Stomach (tissue), 19 donors: ENCODE results near the gene KIF20B. TPM values are rescaled to one million over a fixed set of nuclear protein-coding genes. Genes with fewer than 3 reads are reported as not detected.
A peak's percentile ranks its signal among the peaks of the same experiment; 100 is the strongest.

Experiments used
- DNase-seq, 2 donors: peaks; one replicate each; pipeline versions ENCODE4 v3.0.0 to v3.0.0-alpha.2; 2013 to 2019
- H3K27ac ChIP-seq, 5 donors: fragments of 200-600 bp in 4 of 5; sonication (generic) in 4 of 5; one replicate each; pipeline ENCODE4 v1.5.1; 2013 to 2019; ENCODE audit warnings: mild to moderate bottlenecking in 1 of 5, moderate library complexity in 1 of 5
- H3K27me3 ChIP-seq, 3 donors: fragments of 200-600 bp; sonication (generic); one replicate each; pipeline ENCODE4 v1.5.1; 2017 to 2019; ENCODE audit warnings: mixed run types in 1 of 3
- H3K36me3 ChIP-seq, 4 donors: fragments of 200-600 bp; sonication (generic); 1 replicate in 3 of 4; 2 replicates in 1 of 4; pipeline ENCODE4 v1.5.1; 2016 to 2019
- H3K4me1 ChIP-seq, 4 donors: fragments of 200-600 bp; sonication (generic); one replicate each; pipeline ENCODE4 v1.5.1; 2016 to 2019
- H3K4me3 ChIP-seq, 4 donors: fragments of 200-600 bp; sonication (generic) in 3 of 4; one replicate each; pipeline ENCODE4 v1.5.1; 2016 to 2019; ENCODE audit warnings: mild to moderate bottlenecking in 1 of 4
- H3K9me3 ChIP-seq, 4 donors: fragments of 200-600 bp; sonication (generic); one replicate each; pipeline ENCODE4 v1.5.1; 2016 to 2019
- EP300 ChIP-seq: sonication (generic); formaldehyde crosslinking; IDR thresholded peaks from one replicate; pipeline ENCODE4 v1.6.1; 2017; ENCODE audit warnings: antibody characterized with exemption
- POLR2A ChIP-seq, 4 donors: fragments of 450-650 bp; IDR thresholded peaks; one replicate each; pipeline ENCODE4 v1.6.1; 2016; ENCODE audit warnings: antibody characterized with exemption in 4 of 4, control low read depth in 2 of 4, mild to moderate bottlenecking in 1 of 4, moderate library complexity in 1 of 4
- POLR2AphosphoS5 ChIP-seq, 3 donors: sonication (generic); formaldehyde crosslinking; IDR thresholded peaks; one replicate each; pipeline ENCODE4 v1.6.1; 2016; ENCODE audit warnings: antibody characterized with exemption in 3 of 3
- WGBS, 5 donors: extraction: QIAGEN DNeasy Blood & Tissue Kit in 3 of 5; methylation state at CpG; one replicate each; pipeline versions ENCODE4 v1.1.5 to v1.1.7; 2013 to 2018; 5-methylcytosine and 5-hydroxymethylcytosine counted together
- intact Hi-C: fragments of 100-400 bp; cut with DNase I; formaldehyde crosslinking; loops from one replicate; pipeline ENCODE4 v1.15.1; 2023; ENCODE audit warnings: low total_unique reads
- long read RNA-seq, 10 donors: transcript quantifications; one replicate each; lab custom pipeline, GENCODE V29; 2026
- polyA plus RNA-seq, 3 donors: library from polyadenylated mRNA; stranded (reverse); fragments of 200-250 nt; gene quantifications; one replicate each; pipeline ENCODE4 v1.2.3, GENCODE V29; 2013
- total RNA-seq, 5 donors: library from RNA; depleted of rRNA; stranded (reverse); fragments of >200 nt; gene quantifications; one replicate each; pipeline versions ENCODE4 v1.1.0 to v1.2.3, GENCODE V29; 2014 to 2016
- TF ChIP-seq, protein P1 (sequence below), 7 experiments: fragments of 450-650 bp in 4 of 7; fragments of 200-600 bp in 3 of 7; sonication (generic) in 3 of 7; IDR thresholded peaks; one replicate each; pipeline ENCODE4 v1.5.1; 2016 to 2019; ENCODE audit warnings: antibody characterized with exemption in 7 of 7, control low read depth in 2 of 7, mild to moderate bottlenecking in 1 of 7
- donor health status: healthy with polysubstance abuse.
- donor health status: Bipolar disorder and iron deficiency.
- donor health status: healthy.

Gene KIF20B, protein sequence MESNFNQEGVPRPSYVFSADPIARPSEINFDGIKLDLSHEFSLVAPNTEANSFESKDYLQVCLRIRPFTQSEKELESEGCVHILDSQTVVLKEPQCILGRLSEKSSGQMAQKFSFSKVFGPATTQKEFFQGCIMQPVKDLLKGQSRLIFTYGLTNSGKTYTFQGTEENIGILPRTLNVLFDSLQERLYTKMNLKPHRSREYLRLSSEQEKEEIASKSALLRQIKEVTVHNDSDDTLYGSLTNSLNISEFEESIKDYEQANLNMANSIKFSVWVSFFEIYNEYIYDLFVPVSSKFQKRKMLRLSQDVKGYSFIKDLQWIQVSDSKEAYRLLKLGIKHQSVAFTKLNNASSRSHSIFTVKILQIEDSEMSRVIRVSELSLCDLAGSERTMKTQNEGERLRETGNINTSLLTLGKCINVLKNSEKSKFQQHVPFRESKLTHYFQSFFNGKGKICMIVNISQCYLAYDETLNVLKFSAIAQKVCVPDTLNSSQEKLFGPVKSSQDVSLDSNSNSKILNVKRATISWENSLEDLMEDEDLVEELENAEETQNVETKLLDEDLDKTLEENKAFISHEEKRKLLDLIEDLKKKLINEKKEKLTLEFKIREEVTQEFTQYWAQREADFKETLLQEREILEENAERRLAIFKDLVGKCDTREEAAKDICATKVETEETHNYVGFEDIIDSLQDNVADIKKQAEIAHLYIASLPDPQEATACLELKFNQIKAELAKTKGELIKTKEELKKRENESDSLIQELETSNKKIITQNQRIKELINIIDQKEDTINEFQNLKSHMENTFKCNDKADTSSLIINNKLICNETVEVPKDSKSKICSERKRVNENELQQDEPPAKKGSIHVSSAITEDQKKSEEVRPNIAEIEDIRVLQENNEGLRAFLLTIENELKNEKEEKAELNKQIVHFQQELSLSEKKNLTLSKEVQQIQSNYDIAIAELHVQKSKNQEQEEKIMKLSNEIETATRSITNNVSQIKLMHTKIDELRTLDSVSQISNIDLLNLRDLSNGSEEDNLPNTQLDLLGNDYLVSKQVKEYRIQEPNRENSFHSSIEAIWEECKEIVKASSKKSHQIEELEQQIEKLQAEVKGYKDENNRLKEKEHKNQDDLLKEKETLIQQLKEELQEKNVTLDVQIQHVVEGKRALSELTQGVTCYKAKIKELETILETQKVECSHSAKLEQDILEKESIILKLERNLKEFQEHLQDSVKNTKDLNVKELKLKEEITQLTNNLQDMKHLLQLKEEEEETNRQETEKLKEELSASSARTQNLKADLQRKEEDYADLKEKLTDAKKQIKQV (N-terminal part only)
- total RNA-seq: 10 to 100 TPM in 1 of 5 donors, 1 to 10 TPM in 4; 1.8 to 10.6 (median 5.2) TPM
- 1 to 10 TPM; 1.5 to 2.4 (median 1.6) TPM for polyA plus RNA-seq
- long read RNA-seq, donor 1: 0 reads
- long read RNA-seq, donor 2: 0 reads
- long read RNA-seq, donor 3: 0 reads
- long read RNA-seq, donor 4: 0 reads
- long read RNA-seq, donor 5: 0 reads
- long read RNA-seq, donor 6: 0 reads
- long read RNA-seq, donor 7: 0 reads
- long read RNA-seq, donor 8: 0 reads
- long read RNA-seq, donor 9: 0 reads
- long read RNA-seq, donor 10: 0 reads

DNA sequence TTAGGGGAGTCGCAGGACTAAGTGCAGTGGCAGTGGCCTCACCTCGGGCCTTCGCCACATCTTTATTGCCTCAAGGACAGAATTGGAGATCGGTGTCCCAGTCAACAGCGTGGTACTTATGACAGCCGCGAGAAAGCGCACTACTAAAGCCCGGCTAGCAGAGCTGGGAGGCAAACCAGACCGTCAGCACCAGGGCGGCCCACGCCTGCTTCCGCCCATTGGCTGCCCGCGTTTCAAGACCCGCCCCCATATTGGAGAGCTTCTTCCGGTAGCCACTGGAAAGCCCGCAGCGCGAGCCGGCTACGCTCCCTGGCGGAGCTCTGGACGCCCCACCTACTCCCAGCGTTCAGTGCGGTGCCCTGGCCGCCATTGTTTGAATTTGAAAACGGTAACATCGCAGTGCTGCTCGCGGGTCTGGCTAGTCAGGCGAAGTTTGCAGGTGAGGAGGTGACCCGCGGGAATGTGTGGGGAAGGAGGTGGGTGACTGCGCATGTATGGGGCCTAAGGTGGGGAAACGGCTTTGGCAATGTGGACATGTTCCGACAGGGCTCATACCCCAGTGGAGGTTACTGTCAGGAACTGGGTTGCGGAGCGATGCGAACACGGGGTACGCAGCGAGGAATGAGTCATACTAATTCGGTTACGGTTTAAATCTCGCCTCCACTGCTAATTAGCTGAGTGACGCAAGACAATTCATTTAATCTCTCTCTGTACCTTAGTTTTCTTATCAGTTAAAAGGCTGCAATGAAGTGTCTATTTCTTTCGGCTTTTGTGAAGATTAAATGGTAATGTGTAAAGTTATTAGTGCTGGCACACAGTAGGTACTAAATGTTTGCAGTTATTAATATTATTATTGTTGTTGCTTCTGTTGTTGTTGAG, at the start of gene KIF20B:
Gene KIF20B, plus strand, starts transcription at position 349 of the 879 bp plus-strand sequence. CDS start 3,705 bp downstream, outside the sequence.
- H3K27ac ChIP-seq: peak within 1 kb of the TSS; percentile 78 to 92 (median 90)

DNA sequence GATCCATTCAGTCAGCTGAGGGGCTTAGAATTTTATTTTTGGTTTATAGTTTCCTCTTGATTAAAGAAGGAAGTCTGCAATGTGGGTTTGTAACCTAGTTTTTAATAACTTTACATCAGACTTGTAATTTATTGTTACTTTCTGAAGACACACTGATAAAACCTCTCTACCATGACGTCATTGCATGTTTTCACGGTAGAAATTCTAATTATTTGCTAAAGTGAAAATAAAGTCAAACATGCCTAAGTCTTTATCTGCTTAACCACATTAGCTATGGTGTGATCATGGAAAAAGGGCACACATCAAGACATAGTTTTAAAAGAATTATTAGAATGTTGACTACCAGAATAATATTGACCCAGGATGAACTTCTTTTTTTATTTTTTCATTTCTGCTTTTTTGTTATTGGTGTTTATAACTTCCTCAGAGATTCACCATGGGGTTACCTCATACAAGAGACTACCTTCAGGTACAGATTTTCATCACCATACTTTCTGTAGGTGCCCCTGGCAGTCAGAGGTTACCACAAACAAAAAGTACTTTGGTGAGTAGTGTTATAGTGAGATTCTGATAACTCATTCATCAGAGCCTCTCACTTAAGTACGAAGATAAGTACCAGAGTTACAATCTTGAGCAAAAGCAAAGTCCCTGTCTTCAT, 49.3 kb upstream of the KIF20B start:
- no peaks in the 10 kb centered on the region for H3K27me3 ChIP-seq
- H3K9me3 ChIP-seq: no peaks in the 10 kb centered on the region
- TF ChIP-seq, protein P1, sequence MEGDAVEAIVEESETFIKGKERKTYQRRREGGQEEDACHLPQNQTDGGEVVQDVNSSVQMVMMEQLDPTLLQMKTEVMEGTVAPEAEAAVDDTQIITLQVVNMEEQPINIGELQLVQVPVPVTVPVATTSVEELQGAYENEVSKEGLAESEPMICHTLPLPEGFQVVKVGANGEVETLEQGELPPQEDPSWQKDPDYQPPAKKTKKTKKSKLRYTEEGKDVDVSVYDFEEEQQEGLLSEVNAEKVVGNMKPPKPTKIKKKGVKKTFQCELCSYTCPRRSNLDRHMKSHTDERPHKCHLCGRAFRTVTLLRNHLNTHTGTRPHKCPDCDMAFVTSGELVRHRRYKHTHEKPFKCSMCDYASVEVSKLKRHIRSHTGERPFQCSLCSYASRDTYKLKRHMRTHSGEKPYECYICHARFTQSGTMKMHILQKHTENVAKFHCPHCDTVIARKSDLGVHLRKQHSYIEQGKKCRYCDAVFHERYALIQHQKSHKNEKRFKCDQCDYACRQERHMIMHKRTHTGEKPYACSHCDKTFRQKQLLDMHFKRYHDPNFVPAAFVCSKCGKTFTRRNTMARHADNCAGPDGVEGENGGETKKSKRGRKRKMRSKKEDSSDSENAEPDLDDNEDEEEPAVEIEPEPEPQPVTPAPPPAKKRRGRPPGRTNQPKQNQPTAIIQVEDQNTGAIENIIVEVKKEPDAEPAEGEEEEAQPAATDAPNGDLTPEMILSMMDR (IDR thresholded peaks at IDR 0.05): no peak
- TF ChIP-seq POLR2A (IDR thresholded peaks at IDR 0.05) (no peak), EP300 (no peak), POLR2AphosphoS5 (IDR thresholded peaks at IDR 0.05) (no peak)
- no peaks in the 10 kb centered on the region for H3K36me3 ChIP-seq
- H3K27ac ChIP-seq: no peak overlapping the region
- H3K4me3 ChIP-seq: no peak overlapping the region
- intact Hi-C loops: no loop called here
- H3K4me1 ChIP-seq: peaks cover 0 to 3% (median 0%) of the 10 kb centered on the region in 4 donors
- 63 to 76% (median 74%) methylated on average over 3 of the region's 3 CpGs for WGBS, 5 donors
- DNase-seq: no peak

More for the DNA sequence above, at the start of gene KIF20B:
- DNase-seq: peak; percentile 96 to 99
- peak within 1 kb of the TSS; percentile 58 to 79 (median 74) for H3K4me3 ChIP-seq
- peaks cover 5 to 20% (median 12%) of the 10 kb centered on the region in 4 donors for H3K4me1 ChIP-seq
- no peaks in the 10 kb centered on the region for H3K9me3 ChIP-seq
- no peaks in the 10 kb centered on the region for H3K27me3 ChIP-seq
- intact Hi-C loops: no loop called here
- H3K36me3 ChIP-seq: no peaks in the 10 kb centered on the region
- 0% methylated on average over 26 to 48 of the region's 48 CpGs for WGBS, 5 donors
- TF ChIP-seq, protein P1 (IDR thresholded peaks at IDR 0.05): peak in 5 of 7 experiments; percentile 10 to 59 (median 20)
- no peak for TF ChIP-seq POLR2A (IDR thresholded peaks at IDR 0.05)
- peak; percentile 25 to 82 (median 77) for TF ChIP-seq POLR2AphosphoS5 (IDR thresholded peaks at IDR 0.05)

DNA sequence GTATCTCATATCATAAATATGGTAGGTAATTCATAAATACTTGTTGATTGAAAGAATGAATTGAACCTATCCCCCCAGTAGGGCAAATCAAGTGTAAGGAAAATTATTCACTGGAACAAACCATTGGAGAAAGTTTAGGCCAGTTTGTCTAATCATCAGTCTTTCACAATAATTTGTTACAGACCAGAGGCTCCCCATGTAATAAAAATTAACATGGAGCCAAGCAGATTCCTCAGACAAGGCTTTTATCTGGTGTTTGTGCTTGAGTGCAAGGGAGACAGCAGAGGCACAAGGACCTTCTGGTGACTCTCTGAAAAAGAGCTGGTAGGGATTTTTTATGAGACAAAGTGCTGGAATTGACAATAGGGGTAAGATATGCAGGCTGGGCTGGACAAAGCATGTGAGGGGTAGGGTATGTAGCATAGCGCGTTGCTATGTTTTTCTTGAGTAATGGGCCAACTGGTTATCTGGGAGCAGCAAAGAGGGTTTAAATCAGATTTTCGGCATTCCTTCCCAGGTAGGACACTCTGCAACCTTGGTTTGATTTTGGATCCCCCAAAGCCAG, 48.5 kb upstream of the KIF20B start:
- no peak for DNase-seq
- H3K9me3 ChIP-seq: no peaks in the 10 kb centered on the region
- H3K36me3 ChIP-seq: no peaks in the 10 kb centered on the region
- no peaks in the 10 kb centered on the region for H3K27me3 ChIP-seq
- TF ChIP-seq POLR2A (IDR thresholded peaks at IDR 0.05) (no peak), POLR2AphosphoS5 (IDR thresholded peaks at IDR 0.05) (no peak), EP300 (no peak)
- TF ChIP-seq, protein P1 (IDR thresholded peaks at IDR 0.05): no peak
- no peak overlapping the region for H3K27ac ChIP-seq
- H3K4me3 ChIP-seq: no peak overlapping the region
- no peaks in the 10 kb centered on the region for H3K4me1 ChIP-seq
- 86 to 98% (median 93%) methylated on average over 3 of the region's 3 CpGs for WGBS, 5 donors
- intact Hi-C loops: no loop called here
